Karpas-422 (cell line): ENCODE results near the gene KERA. TPM values are rescaled to one million over a fixed set of nuclear protein-coding genes. Genes with fewer than 3 reads are reported as not detected.

Experiments
- DNase-seq: peaks from one replicate; pipeline ENCODE4 v3.0.0-alpha.2; 2015
- H2AFZ ChIP-seq: fragments of 200-600 bp; sonication (generic); 2 replicates; pipeline ENCODE4 v1.6.1; 2014; ENCODE audit warnings: antibody characterized with exemption, low read length, mixed read lengths
- H3K27ac ChIP-seq: fragments of 200-600 bp; sonication (generic); 2 replicates; pipeline ENCODE4 v1.5.1; 2014; ENCODE audit warnings: mild to moderate bottlenecking, low read length, moderate library complexity
- H3K27me3 ChIP-seq: fragments of 200-600 bp; sonication (generic); 2 replicates; pipeline ENCODE4 v1.6.1; 2014; ENCODE audit warnings: low read length, mixed read lengths
- H3K36me3 ChIP-seq: fragments of 200-600 bp; sonication (generic); 2 replicates; pipeline ENCODE4 v1.6.1; 2014; ENCODE audit warnings: low read length, mixed read lengths; ENCODE audit not compliant: insufficient read depth
- H3K4me1 ChIP-seq: fragments of 200-600 bp; sonication (generic); 2 replicates; pipeline ENCODE4 v1.6.1; 2014; ENCODE audit warnings: mild to moderate bottlenecking, low read length, mixed read lengths
- H3K4me2 ChIP-seq: fragments of 200-600 bp; sonication (generic); 2 replicates; pipeline ENCODE4 v1.6.1; 2014; ENCODE audit warnings: low read length, low read depth, mild to moderate bottlenecking; ENCODE audit not compliant: poor library complexity, severe bottlenecking
- H3K4me3 ChIP-seq: fragments of 200-600 bp; sonication (generic); 2 replicates; pipeline ENCODE4 v1.5.1; 2014; ENCODE audit warnings: mild to moderate bottlenecking, antibody characterized with exemption, low read length, mixed read lengths
- H3K79me2 ChIP-seq: fragments of 200-600 bp; sonication (generic); 2 replicates; pipeline ENCODE4 v1.6.1; 2014; ENCODE audit warnings: mild to moderate bottlenecking, low read length, mixed read lengths
- H3K9ac ChIP-seq: fragments of 200-600 bp; sonication (generic); 2 replicates; pipeline ENCODE4 v1.6.0; 2014; ENCODE audit warnings: low read length
- H3K9me2 ChIP-seq: fragments of 200-600 bp; sonication (generic), shearing (Covaris generic); replicated peaks from 2 replicates; pipeline ENCODE4 v1.6.0; 2014; ENCODE audit warnings: mild to moderate bottlenecking, low read length, moderate library complexity; ENCODE audit not compliant: insufficient read depth
- H3K9me3 ChIP-seq: fragments of 300-700, 200-600 bp; sonication (generic); 2 replicates; pipeline ENCODE4 v1.6.1; 2014; ENCODE audit warnings: low read length, mixed read lengths
- H4K20me1 ChIP-seq: fragments of 200-600 bp; sonication (generic); 2 replicates; pipeline ENCODE4 v1.6.1; 2014; ENCODE audit warnings: mild to moderate bottlenecking, antibody characterized with exemption, low read length, low read depth; ENCODE audit not compliant: insufficient read depth
- total RNA-seq: library from RNA; depleted of rRNA; stranded (reverse); fragments of >200 nt; shearing (Covaris generic); gene quantifications from 2 replicates; pipeline ENCODE4 v1.2.3, GENCODE V29; 2014; ENCODE audit warnings: low replicate concordance

Gene KERA
- total RNA-seq, 1 experiment from 2014 or later = not detected

- no peak overlapping the region for H3K27ac ChIP-seq
- no peak overlapping the region for H3K4me3 ChIP-seq
- no peaks in the 10 kb centered on the region for H3K4me1 ChIP-seq
- H3K9me3 ChIP-seq = no peaks in the 10 kb centered on the region
- no peaks in the 10 kb centered on the region for H4K20me1 ChIP-seq
- H3K79me2 ChIP-seq = no peaks in the 10 kb centered on the region
- no peaks in the 10 kb centered on the region for H3K9me2 ChIP-seq
- DNase-seq = no peak
- H3K36me3 ChIP-seq = no peaks in the 10 kb centered on the region
- no peaks in the 10 kb centered on the region for H3K27me3 ChIP-seq
- no peak overlapping the region for H3K9ac ChIP-seq
- no peak overlapping the region for H2AFZ ChIP-seq
- no peak overlapping the region for H3K4me2 ChIP-seq
Measured at GRCh38 chr12:91065396-91065795, 7.6 kb upstream of the KERA start.

GRCh38 chr12:91064640-91065039 is 6.8 kb upstream of the KERA start:
- no peaks in the 10 kb centered on the region for H3K4me1 ChIP-seq
- no peak overlapping the region for H3K27ac ChIP-seq
- no peaks in the 10 kb centered on the region for H4K20me1 ChIP-seq
- no peak overlapping the region for H3K4me3 ChIP-seq
- H3K36me3 ChIP-seq = no peaks in the 10 kb centered on the region
- H3K4me2 ChIP-seq = no peak overlapping the region
- no peaks in the 10 kb centered on the region for H3K9me3 ChIP-seq
- DNase-seq = no peak
- no peak overlapping the region for H2AFZ ChIP-seq
- H3K9ac ChIP-seq = no peak overlapping the region
- H3K27me3 ChIP-seq = no peaks in the 10 kb centered on the region
- H3K9me2 ChIP-seq = no peaks in the 10 kb centered on the region
- H3K79me2 ChIP-seq = no peaks in the 10 kb centered on the region

- H3K79me2 ChIP-seq = no peaks in the 10 kb centered on the region
- H3K4me2 ChIP-seq = no peak overlapping the region
- no peaks in the 10 kb centered on the region for H3K9me3 ChIP-seq
- no peaks in the 10 kb centered on the region for H3K9me2 ChIP-seq
- no peaks in the 10 kb centered on the region for H3K36me3 ChIP-seq
- H4K20me1 ChIP-seq = no peaks in the 10 kb centered on the region
- H3K9ac ChIP-seq = no peak overlapping the region
- no peak overlapping the region for H3K4me3 ChIP-seq
- no peak for DNase-seq
- H3K4me1 ChIP-seq = no peaks in the 10 kb centered on the region
- no peak overlapping the region for H3K27ac ChIP-seq
- no peak overlapping the region for H2AFZ ChIP-seq
- no peaks in the 10 kb centered on the region for H3K27me3 ChIP-seq
Measured at GRCh38 chr12:91061091-91061490, 3.3 kb upstream of the KERA start.

GRCh38 chr12:91059211-91059610 is 1.4 kb upstream of the KERA start:
- H4K20me1 ChIP-seq = no peaks in the 10 kb centered on the region
- H2AFZ ChIP-seq = no peak overlapping the region
- DNase-seq = no peak
- no peaks in the 10 kb centered on the region for H3K9me2 ChIP-seq
- no peaks in the 10 kb centered on the region for H3K79me2 ChIP-seq
- no peaks in the 10 kb centered on the region for H3K27me3 ChIP-seq
- H3K4me3 ChIP-seq = no peak overlapping the region
- H3K9me3 ChIP-seq = no peaks in the 10 kb centered on the region
- no peak overlapping the region for H3K4me2 ChIP-seq
- no peaks in the 10 kb centered on the region for H3K4me1 ChIP-seq
- no peak overlapping the region for H3K9ac ChIP-seq
- no peaks in the 10 kb centered on the region for H3K36me3 ChIP-seq
- H3K27ac ChIP-seq = no peak overlapping the region

- no peak for DNase-seq
- H2AFZ ChIP-seq = no peak overlapping the region
- no peaks in the 10 kb centered on the region for H3K4me1 ChIP-seq
- H3K9me2 ChIP-seq = no peaks in the 10 kb centered on the region
- no peaks in the 10 kb centered on the region for H3K27me3 ChIP-seq
- H3K9ac ChIP-seq = no peak overlapping the region
- H3K4me3 ChIP-seq = no peak overlapping the region
- no peaks in the 10 kb centered on the region for H3K79me2 ChIP-seq
- no peaks in the 10 kb centered on the region for H4K20me1 ChIP-seq
- no peaks in the 10 kb centered on the region for H3K36me3 ChIP-seq
- H3K9me3 ChIP-seq = no peaks in the 10 kb centered on the region
- no peak overlapping the region for H3K27ac ChIP-seq
- H3K4me2 ChIP-seq = no peak overlapping the region
Measured at GRCh38 chr12:91058786-91059185, 962 bp upstream of the KERA start.

- Histone ChIP-seq H3K79me2 (no peaks in the 10 kb centered on the region), H3K4me2 (no peak overlapping the region), H3K4me1 (no peaks in the 10 kb centered on the region), H3K9me3 (no peaks in the 10 kb centered on the region), H3K27ac (no peak overlapping the region), H3K9me2 (no peaks in the 10 kb centered on the region), H2AFZ (no peak overlapping the region), H3K4me3 (no peak overlapping the region), H4K20me1 (no peaks in the 10 kb centered on the region), H3K9ac (no peak overlapping the region), H3K36me3 (no peaks in the 10 kb centered on the region), H3K27me3 (no peaks in the 10 kb centered on the region)
- DNase-seq = no peak
Measured at GRCh38 chr12:91056488-91056887, 1.3 kb downstream of the KERA start.

- Histone ChIP-seq H2AFZ (no peak overlapping the region), H3K9me2 (no peaks in the 10 kb centered on the region), H3K79me2 (no peaks in the 10 kb centered on the region)
Measured at GRCh38 chr12:91055976-91056375, 1.8 kb downstream of the KERA start.

GRCh38 chr12:91053951-91054715 is 3.7 kb downstream of the KERA start:
- Histone ChIP-seq H3K27me3 (no peaks in the 10 kb centered on the region), H3K36me3 (no peaks in the 10 kb centered on the region), H2AFZ (no peak overlapping the region), H3K9ac (no peak overlapping the region), H3K9me2 (no peaks in the 10 kb centered on the region), H3K79me2 (no peaks in the 10 kb centered on the region), H4K20me1 (no peaks in the 10 kb centered on the region), H3K4me3 (no peak overlapping the region), H3K9me3 (no peaks in the 10 kb centered on the region), H3K4me1 (no peaks in the 10 kb centered on the region), H3K4me2 (no peak overlapping the region), H3K27ac (no peak overlapping the region)
- no peak for DNase-seq

More at GRCh38 chr12:91055976-91056375, 1.8 kb downstream of the KERA start:
- Histone ChIP-seq H3K4me2 (no peak overlapping the region), H3K9ac (no peak overlapping the region), H3K9me3 (no peaks in the 10 kb centered on the region), H3K4me3 (no peak overlapping the region), H4K20me1 (no peaks in the 10 kb centered on the region), H3K36me3 (no peaks in the 10 kb centered on the region), H3K27ac (no peak overlapping the region), H3K27me3 (no peaks in the 10 kb centered on the region), H3K4me1 (no peaks in the 10 kb centered on the region)
- DNase-seq = no peak
